Measurements from ENCODE around the gene DCLK2. TPM values are rescaled to one million over a fixed set of nuclear protein-coding genes. Genes with fewer than 3 reads are reported as not detected.

The DCLK2 gene
- total RNA-seq, 1 donor: 13.0 TPM

DNA sequence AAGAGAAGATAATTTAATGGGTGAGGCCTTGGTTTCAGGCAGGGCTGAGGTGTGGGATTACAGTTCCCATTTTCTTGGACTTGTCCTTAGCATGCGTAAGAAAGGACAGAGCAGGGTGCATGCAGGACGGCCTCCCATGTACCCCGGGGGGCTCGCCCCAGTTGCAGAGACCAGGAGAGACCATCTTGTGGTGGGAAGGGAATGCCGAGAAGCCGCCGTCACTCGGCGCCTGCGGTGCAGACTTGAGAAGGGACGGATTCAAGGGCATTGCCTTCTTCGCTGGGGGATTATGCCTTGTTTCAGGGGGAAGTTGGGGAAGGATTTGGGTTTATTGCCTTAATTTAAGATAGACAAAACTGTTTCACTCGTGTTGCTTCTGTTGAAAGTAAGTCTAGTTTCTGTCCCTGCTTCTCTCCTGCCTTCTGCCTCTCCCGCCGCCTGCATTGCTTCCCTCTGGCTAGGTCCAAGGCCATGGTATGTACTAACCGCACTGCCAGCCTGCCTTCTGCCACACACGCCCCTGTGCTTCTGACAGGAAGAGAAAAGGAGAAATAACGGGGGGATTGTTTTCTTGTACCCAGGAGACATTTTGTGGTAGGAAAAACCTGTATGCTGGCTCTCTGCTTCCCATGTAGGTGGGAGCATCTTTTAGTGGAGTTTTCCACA is 175.9 kb downstream of the DCLK2 start:
- DNase-seq (ENCODE audit: low read depth): no peak
- no peak overlapping the region for H3K4me3 ChIP-seq (ENCODE audit: low read depth, low read length)
- no peak for TF ChIP-seq CTCF (IDR thresholded peaks at IDR 0.05; ENCODE audit: insufficient read depth, low read depth, low read length)

- no peak for TF ChIP-seq CTCF (IDR thresholded peaks at IDR 0.05; ENCODE audit: insufficient read depth, low read depth, low read length)
- H3K4me3 ChIP-seq (ENCODE audit: low read depth, low read length): no peak overlapping the region
- DNase-seq (ENCODE audit: low read depth): no peak
Measured at GRCh38 chr4:150255610-150256224, 177.5 kb downstream of the DCLK2 start.

DNA sequence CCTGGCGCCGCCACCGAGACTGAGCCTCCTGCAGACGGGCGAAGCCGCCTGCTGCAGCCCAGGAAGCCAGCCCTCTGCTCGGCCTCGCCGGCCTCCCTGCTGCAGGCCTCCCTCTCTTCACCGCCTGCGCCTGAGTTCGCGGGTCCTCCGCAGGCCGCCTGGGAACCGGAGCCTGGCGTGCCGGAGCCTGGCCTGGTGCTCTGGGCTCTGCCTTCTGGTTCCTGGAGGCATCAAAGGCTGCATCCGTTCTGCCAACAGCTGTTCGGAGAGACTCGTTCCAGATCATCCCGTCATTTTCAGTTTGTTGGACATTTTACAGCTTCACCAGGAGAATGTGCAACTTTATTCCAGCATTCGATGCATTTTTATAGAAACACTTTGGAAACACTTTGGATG is 178.0 kb downstream of the DCLK2 start:
- no peak for TF ChIP-seq CTCF (IDR thresholded peaks at IDR 0.05; ENCODE audit: insufficient read depth, low read depth, low read length)
- no peak for DNase-seq (ENCODE audit: low read depth)
- no peak overlapping the region for H3K4me3 ChIP-seq (ENCODE audit: low read depth, low read length)

GRCh38 chr4:150256841-150257730 is 178.8 kb downstream of the DCLK2 start:
- TF ChIP-seq CTCF (IDR thresholded peaks at IDR 0.05; ENCODE audit: insufficient read depth, low read depth, low read length): no peak
- DNase-seq (ENCODE audit: low read depth): no peak
- H3K4me3 ChIP-seq (ENCODE audit: low read depth, low read length): no peak overlapping the region

GRCh38 chr4:150258569-150258968 is 180.3 kb downstream of the DCLK2 start:
- no peak for TF ChIP-seq CTCF (IDR thresholded peaks at IDR 0.05; ENCODE audit: insufficient read depth, low read depth, low read length)
- no peak for DNase-seq (ENCODE audit: low read depth)
- no peak overlapping the region for H3K4me3 ChIP-seq (ENCODE audit: low read depth, low read length)

- no peak for TF ChIP-seq CTCF (IDR thresholded peaks at IDR 0.05; ENCODE audit: insufficient read depth, low read depth, low read length)
- DNase-seq (ENCODE audit: low read depth): no peak
- H3K4me3 ChIP-seq (ENCODE audit: low read depth, low read length): no peak overlapping the region
Measured at GRCh38 chr4:150259861-150260567, 181.8 kb downstream of the DCLK2 start.

Measured in fibroblast of villous mesenchyme (primary cell).